ENCODE measurements around the gene POLDIP2.

Gene POLDIP2

GRCh38 chr17:28388106-28388505 is 30.8 kb upstream of the POLDIP2 start:
- no peak for DNase-seq

- DNase-seq = no peak
These were observed 29.1 kb upstream of the POLDIP2 start for GRCh38 chr17:28386391-28386790.

GRCh38 chr17:28385406-28385805 is 28.1 kb upstream of the POLDIP2 start:
- no peak for DNase-seq

- no peak for DNase-seq
These were observed 27.7 kb upstream of the POLDIP2 start for GRCh38 chr17:28385037-28385400.

GRCh38 chr17:28384281-28385036 is 27.1 kb upstream of the POLDIP2 start:
- DNase-seq = no peak

GRCh38 chr17:28381141-28381825 is 24.0 kb upstream of the POLDIP2 start:
- no peak for DNase-seq

GRCh38 chr17:28379814-28380801 is 22.8 kb upstream of the POLDIP2 start:
- DNase-seq = no peak

- DNase-seq = no peak
These were observed 15.6 kb upstream of the POLDIP2 start for GRCh38 chr17:28372945-28373274.

GRCh38 chr17:28372203-28372944 is 15.0 kb upstream of the POLDIP2 start:
- no peak for DNase-seq

- peak; percentile 88 for DNase-seq
These were observed 14.2 kb upstream of the POLDIP2 start, which contains the start of gene SARM1 for GRCh38 chr17:28371245-28372202. TSS of gene SARM1 (plus strand) at chr17:28371694. CDS start at chr17:28372033, 339 bp downstream.

- no peak for DNase-seq
These were observed 13.4 kb upstream of the POLDIP2 start for GRCh38 chr17:28370744-28371103.

- no peak for DNase-seq
These were observed 12.9 kb upstream of the POLDIP2 start, which contains the start of gene VTN for GRCh38 chr17:28370035-28370743. TSS of gene VTN (minus strand) at chr17:28370307. CDS start at chr17:28370203, 104 bp downstream.

GRCh38 chr17:28369684-28370034 is 12.3 kb upstream of the POLDIP2 start:
- DNase-seq = no peak

GRCh38 chr17:28368915-28369683 is 11.8 kb upstream of the POLDIP2 start:
- DNase-seq = no peak

- DNase-seq = no peak
These were observed 11.0 kb upstream of the POLDIP2 start for GRCh38 chr17:28368306-28368831.

GRCh38 chr17:28367641-28368305 is 10.4 kb upstream of the POLDIP2 start:
- no peak for DNase-seq

GRCh38 chr17:28366605-28367004 is 9.3 kb upstream of the POLDIP2 start:
- no peak for DNase-seq

GRCh38 chr17:28365487-28365886 is 8.2 kb upstream of the POLDIP2 start:
- no peak for DNase-seq
